ENCODE measurements around the gene NLRX1.

- TF ChIP-seq, protein P1, sequence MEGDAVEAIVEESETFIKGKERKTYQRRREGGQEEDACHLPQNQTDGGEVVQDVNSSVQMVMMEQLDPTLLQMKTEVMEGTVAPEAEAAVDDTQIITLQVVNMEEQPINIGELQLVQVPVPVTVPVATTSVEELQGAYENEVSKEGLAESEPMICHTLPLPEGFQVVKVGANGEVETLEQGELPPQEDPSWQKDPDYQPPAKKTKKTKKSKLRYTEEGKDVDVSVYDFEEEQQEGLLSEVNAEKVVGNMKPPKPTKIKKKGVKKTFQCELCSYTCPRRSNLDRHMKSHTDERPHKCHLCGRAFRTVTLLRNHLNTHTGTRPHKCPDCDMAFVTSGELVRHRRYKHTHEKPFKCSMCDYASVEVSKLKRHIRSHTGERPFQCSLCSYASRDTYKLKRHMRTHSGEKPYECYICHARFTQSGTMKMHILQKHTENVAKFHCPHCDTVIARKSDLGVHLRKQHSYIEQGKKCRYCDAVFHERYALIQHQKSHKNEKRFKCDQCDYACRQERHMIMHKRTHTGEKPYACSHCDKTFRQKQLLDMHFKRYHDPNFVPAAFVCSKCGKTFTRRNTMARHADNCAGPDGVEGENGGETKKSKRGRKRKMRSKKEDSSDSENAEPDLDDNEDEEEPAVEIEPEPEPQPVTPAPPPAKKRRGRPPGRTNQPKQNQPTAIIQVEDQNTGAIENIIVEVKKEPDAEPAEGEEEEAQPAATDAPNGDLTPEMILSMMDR (conservative IDR thresholded peaks at IDR 0.05; ENCODE audit: low read length): no peak
- TF ChIP-seq EZH2phosphoT487 (IDR thresholded peaks at IDR 0.05; ENCODE audit: borderline replicate concordance): no peak
Measured at GRCh38 chr11:119229741-119230140, 61.2 kb downstream of the NLRX1 start.
